Neural cell (in vitro differentiated cells): ENCODE data around the gene NCOA5. TPM values are rescaled to one million over a fixed set of nuclear protein-coding genes. Genes with fewer than 3 reads are reported as not detected.

Source experiments
- H2AFZ ChIP-seq: fragments of 200-600, 300-800 bp; sonication (generic), shearing (Covaris generic); 2 replicates; pipeline ENCODE4 v1.6.0; 2014; ENCODE audit warnings: low read depth, mild to moderate bottlenecking, antibody characterized with exemption, low read length, moderate library complexity
- H3F3A ChIP-seq: fragments of 200-600 bp; shearing (Covaris generic); 2 replicates; pipeline ENCODE4 v1.6.1; 2016; ENCODE audit warnings: mild to moderate bottlenecking, moderate library complexity, mixed read lengths, antibody characterized with exemption, low read length; ENCODE audit not compliant: insufficient read depth, poor library complexity, severe bottlenecking
- H3K27ac ChIP-seq: fragments of 200-600, 300-800 bp; sonication (generic), shearing (Covaris generic); 2 replicates; pipeline ENCODE4 v1.5.1; 2014; ENCODE audit warnings: mild to moderate bottlenecking, low read length, moderate library complexity
- H3K27me3 ChIP-seq: fragments of 300-800, 200-600 bp; sonication (generic), shearing (Covaris generic); 2 replicates; pipeline ENCODE4 v1.6.0; 2014; ENCODE audit warnings: mild to moderate bottlenecking, low read depth, low read length, moderate library complexity; ENCODE audit not compliant: insufficient read depth
- H3K36me3 ChIP-seq: fragments of 300-800, 200-600 bp; sonication (generic), shearing (Covaris generic); 2 replicates; pipeline ENCODE4 v1.5.1; 2014; ENCODE audit warnings: mild to moderate bottlenecking, antibody characterized with exemption, low read length, moderate library complexity; ENCODE audit not compliant: insufficient read depth
- H3K4me2 ChIP-seq: fragments of 300-800, 200-600 bp; sonication (generic), shearing (Covaris generic); 2 replicates; pipeline ENCODE4 v1.6.0; 2014; ENCODE audit warnings: mild to moderate bottlenecking, low read length
- H3K4me3 ChIP-seq: fragments of 300-800, 200-600 bp; sonication (generic), shearing (Covaris generic); 2 replicates; pipeline ENCODE4 v1.5.1; 2014; ENCODE audit warnings: mild to moderate bottlenecking, low read length, moderate library complexity
- H3K79me2 ChIP-seq: fragments of 200-600 bp; shearing (Covaris generic); replicated peaks from 2 replicates; pipeline ENCODE4 v1.6.0; 2014; ENCODE audit warnings: mild to moderate bottlenecking, low read length, moderate library complexity; ENCODE audit not compliant: insufficient read depth
- H3K9ac ChIP-seq: fragments of 300-800, 200-600 bp; sonication (generic), shearing (Covaris generic); 2 replicates; pipeline ENCODE4 v1.6.1; 2016; ENCODE audit warnings: mild to moderate bottlenecking, low read length, mixed read lengths
- H3K9me2 ChIP-seq: fragments of 200-600 bp; shearing (Covaris generic); 2 replicates; pipeline ENCODE4 v1.6.1; 2016; ENCODE audit warnings: mild to moderate bottlenecking, low read length, mixed read lengths; ENCODE audit not compliant: insufficient read depth
- H3K9me3 ChIP-seq: fragments of 200-600, 300-800 bp; sonication (generic), shearing (Covaris generic); 2 replicates; pipeline ENCODE4 v1.6.1; 2016; ENCODE audit warnings: mild to moderate bottlenecking, mixed run types, low read length, moderate library complexity, mixed read lengths
- H4K20me1 ChIP-seq: fragments of 200-600 bp; shearing (Covaris generic); 2 replicates; pipeline ENCODE4 v1.6.1; 2016; ENCODE audit warnings: mild to moderate bottlenecking, mixed run types; ENCODE audit not compliant: insufficient read depth
- CTCF ChIP-seq: fragments of 450-650 bp; IDR thresholded peaks from 2 replicates; pipeline ENCODE4 v1.5.1; 2014; ENCODE audit warnings: antibody characterized with exemption, mild to moderate bottlenecking, moderate library complexity; ENCODE audit not compliant: poor library complexity, severe bottlenecking
- EP300 ChIP-seq: fragments of 450-650 bp; conservative IDR thresholded peaks from 2 replicates; pipeline ENCODE4 v1.6.1; 2014; ENCODE audit warnings: antibody characterized with exemption, mild to moderate bottlenecking, moderate library complexity; ENCODE audit not compliant: poor library complexity, severe bottlenecking
- EZH2 ChIP-seq: fragments of 200-600, 300-800 bp; shearing (Covaris generic), sonication (generic); IDR thresholded peaks from 2 replicates; pipeline ENCODE4 v1.6.1; 2014; ENCODE audit warnings: antibody characterized with exemption, low read length, borderline replicate concordance, mild to moderate bottlenecking; ENCODE audit not compliant: insufficient read depth, poor library complexity, severe bottlenecking
- MXI1 ChIP-seq: fragments of 450-650 bp; conservative IDR thresholded peaks from 2 replicates; pipeline ENCODE4 v1.6.1; 2014; ENCODE audit warnings: antibody characterized with exemption, mild to moderate bottlenecking; ENCODE audit not compliant: poor library complexity, severe bottlenecking
- POLR2AphosphoS5 ChIP-seq: IDR thresholded peaks from 2 replicates; pipeline ENCODE4 v1.6.1; 2012
- RAD21 ChIP-seq: fragments of 450-650 bp; conservative IDR thresholded peaks from 2 replicates; pipeline ENCODE4 v1.6.1; 2014; ENCODE audit warnings: antibody characterized with exemption, mild to moderate bottlenecking, moderate library complexity
- SMC3 ChIP-seq: fragments of 450-650 bp; conservative IDR thresholded peaks from 2 replicates; pipeline ENCODE4 v1.6.1; 2014; ENCODE audit warnings: antibody characterized with exemption, mild to moderate bottlenecking, moderate library complexity; ENCODE audit not compliant: poor library complexity
- TAF1 ChIP-seq: IDR thresholded peaks from 2 replicates; pipeline ENCODE4 v1.6.1; 2012; ENCODE audit warnings: low read depth
- polyA plus RNA-seq: library from polyadenylated mRNA; depleted of rRNA; stranded (reverse); fragments of >200 nt; gene quantifications from 2 replicates; pipeline ENCODE4 v1.2.3, GENCODE V29; 2014
- TF ChIP-seq, protein P1 (sequence below): IDR thresholded peaks from 2 replicates; pipeline ENCODE4 v1.6.1; 2012; ENCODE audit warnings: borderline replicate concordance

NCOA5 gene
- polyA plus RNA-seq, 1 donor from 2014 or later, result 29.9 TPM

- Histone ChIP-seq H3K9ac (no peak overlapping the region), H3K79me2 (no peaks in the 10 kb centered on the region)
- no peak for TF ChIP-seq POLR2AphosphoS5
- no peak for TF ChIP-seq EP300
- TF ChIP-seq SMC3, result no peak
- no peak for TF ChIP-seq MXI1
- TF ChIP-seq RAD21, result no peak
- no peak for TF ChIP-seq EZH2
- TF ChIP-seq, protein P1, sequence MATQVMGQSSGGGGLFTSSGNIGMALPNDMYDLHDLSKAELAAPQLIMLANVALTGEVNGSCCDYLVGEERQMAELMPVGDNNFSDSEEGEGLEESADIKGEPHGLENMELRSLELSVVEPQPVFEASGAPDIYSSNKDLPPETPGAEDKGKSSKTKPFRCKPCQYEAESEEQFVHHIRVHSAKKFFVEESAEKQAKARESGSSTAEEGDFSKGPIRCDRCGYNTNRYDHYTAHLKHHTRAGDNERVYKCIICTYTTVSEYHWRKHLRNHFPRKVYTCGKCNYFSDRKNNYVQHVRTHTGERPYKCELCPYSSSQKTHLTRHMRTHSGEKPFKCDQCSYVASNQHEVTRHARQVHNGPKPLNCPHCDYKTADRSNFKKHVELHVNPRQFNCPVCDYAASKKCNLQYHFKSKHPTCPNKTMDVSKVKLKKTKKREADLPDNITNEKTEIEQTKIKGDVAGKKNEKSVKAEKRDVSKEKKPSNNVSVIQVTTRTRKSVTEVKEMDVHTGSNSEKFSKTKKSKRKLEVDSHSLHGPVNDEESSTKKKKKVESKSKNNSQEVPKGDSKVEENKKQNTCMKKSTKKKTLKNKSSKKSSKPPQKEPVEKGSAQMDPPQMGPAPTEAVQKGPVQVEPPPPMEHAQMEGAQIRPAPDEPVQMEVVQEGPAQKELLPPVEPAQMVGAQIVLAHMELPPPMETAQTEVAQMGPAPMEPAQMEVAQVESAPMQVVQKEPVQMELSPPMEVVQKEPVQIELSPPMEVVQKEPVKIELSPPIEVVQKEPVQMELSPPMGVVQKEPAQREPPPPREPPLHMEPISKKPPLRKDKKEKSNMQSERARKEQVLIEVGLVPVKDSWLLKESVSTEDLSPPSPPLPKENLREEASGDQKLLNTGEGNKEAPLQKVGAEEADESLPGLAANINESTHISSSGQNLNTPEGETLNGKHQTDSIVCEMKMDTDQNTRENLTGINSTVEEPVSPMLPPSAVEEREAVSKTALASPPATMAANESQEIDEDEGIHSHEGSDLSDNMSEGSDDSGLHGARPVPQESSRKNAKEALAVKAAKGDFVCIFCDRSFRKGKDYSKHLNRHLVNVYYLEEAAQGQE, result no peak
- no peak for TF ChIP-seq TAF1
- TF ChIP-seq CTCF, result no peak
These were observed 39.3 kb downstream of the NCOA5 start for GRCh38 chr20:46050444-46050843.

DNA sequence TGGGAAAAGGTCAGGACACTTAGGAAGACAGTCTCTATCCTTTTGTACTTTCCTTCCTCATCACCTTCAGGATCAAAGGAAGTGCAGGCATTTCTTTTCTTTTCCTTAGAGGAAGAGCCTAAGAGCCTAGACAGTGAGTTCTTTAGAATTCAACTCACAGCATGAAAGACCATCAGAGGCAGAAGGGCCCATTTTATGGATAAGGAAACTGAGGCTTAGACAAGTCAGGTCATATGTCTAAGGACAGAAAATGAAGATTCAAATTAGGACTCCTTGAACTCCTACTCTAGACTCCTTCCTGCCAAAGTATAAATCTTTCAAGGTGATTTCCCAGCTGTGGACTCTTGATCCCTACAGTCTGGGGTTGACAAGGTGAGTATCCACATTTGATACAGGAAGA, 39.9 kb downstream of the NCOA5 start:
- Histone ChIP-seq H2AFZ (no peak overlapping the region), H3K9ac (no peak overlapping the region), H3K27ac (no peak overlapping the region), H3K79me2 (no peaks in the 10 kb centered on the region), H3K4me2 (no peak overlapping the region), H3K4me3 (no peak overlapping the region), H3K27me3 (no peaks in the 10 kb centered on the region), H3K9me3 (no peaks in the 10 kb centered on the region), H4K20me1 (no peaks in the 10 kb centered on the region), H3F3A (no peaks in the 10 kb centered on the region), H3K36me3 (peaks cover 21% of the 10 kb centered on the region), H3K9me2 (no peaks in the 10 kb centered on the region)
- TF ChIP-seq TAF1, result no peak
- no peak for TF ChIP-seq POLR2AphosphoS5

More at GRCh38 chr20:46050444-46050843, 39.3 kb downstream of the NCOA5 start:
- H2AFZ ChIP-seq, result no peak overlapping the region
- H4K20me1 ChIP-seq, result no peaks in the 10 kb centered on the region
- no peaks in the 10 kb centered on the region for H3K9me3 ChIP-seq
- peaks cover 15% of the 10 kb centered on the region for H3K36me3 ChIP-seq
- no peaks in the 10 kb centered on the region for H3K27me3 ChIP-seq
- H3K27ac ChIP-seq, result no peak overlapping the region
- H3K4me2 ChIP-seq, result no peak overlapping the region
- no peaks in the 10 kb centered on the region for H3K9me2 ChIP-seq
- no peaks in the 10 kb centered on the region for H3F3A ChIP-seq
- no peak overlapping the region for H3K4me3 ChIP-seq

- H3K9me2 ChIP-seq, result no peaks in the 10 kb centered on the region
- no peak overlapping the region for H3K4me2 ChIP-seq
- no peak overlapping the region for H2AFZ ChIP-seq
- no peaks in the 10 kb centered on the region for H3K27me3 ChIP-seq
- H3K4me3 ChIP-seq, result no peak overlapping the region
- no peaks in the 10 kb centered on the region for H3K9me3 ChIP-seq
- H3K9ac ChIP-seq, result no peak overlapping the region
- H3K27ac ChIP-seq, result no peak overlapping the region
- H3K79me2 ChIP-seq, result no peaks in the 10 kb centered on the region
- H4K20me1 ChIP-seq, result no peaks in the 10 kb centered on the region
- H3K36me3 ChIP-seq, result peaks cover 23% of the 10 kb centered on the region
- no peaks in the 10 kb centered on the region for H3F3A ChIP-seq
- TF ChIP-seq EZH2 (no peak), SMC3 (no peak), CTCF (no peak), TAF1 (no peak), RAD21 (no peak), MXI1 (no peak), EP300 (no peak), POLR2AphosphoS5 (no peak)
- TF ChIP-seq, protein P1, result no peak
These were observed 40.6 kb downstream of the NCOA5 start for GRCh38 chr20:46049190-46049589.
